Measurements from ENCODE around the gene GCKR. TPM values are rescaled to one million over a fixed set of nuclear protein-coding genes. Genes with fewer than 3 reads are reported as not detected.
A peak's percentile ranks its signal among the peaks of the same experiment; 100 is the strongest.

The GCKR gene
- total RNA-seq, 1 experiment from 2014 or later: 3.4 TPM

DNA sequence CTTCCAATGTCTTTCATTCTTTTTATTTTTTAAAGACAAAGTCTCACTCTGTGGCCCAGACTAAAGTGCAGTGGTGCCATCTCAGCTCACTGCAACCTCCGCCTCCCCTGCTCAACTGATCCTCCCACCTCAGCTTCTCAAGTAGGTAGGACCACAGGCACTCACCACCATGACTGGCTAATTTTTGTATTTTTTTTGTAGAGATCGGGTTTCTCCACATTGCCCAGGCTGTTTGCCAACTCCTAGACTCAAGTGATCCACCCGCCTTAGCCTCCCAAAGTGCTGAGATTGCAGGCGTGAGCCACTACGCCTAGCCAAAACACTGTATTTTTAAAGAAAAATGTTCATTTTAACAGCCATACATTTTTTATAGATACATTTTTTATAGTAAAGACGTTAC, 12.7 kb downstream of the GCKR start:
- BruUV-seq (replicated peaks): no TSS peak
- intact Hi-C loops (cut with micrococcal nuclease; ENCODE audit: unreplicated experiment): no loop called here
- ChIA-PET POLR2A (ENCODE audit: unreplicated experiment) (interaction anchor here (0.7 kb wide), 2 partner anchors 27 to 76 kb away, joined by 3 to 4 read pairs; no protein-coding TSS in a partner anchor), CTCF (no interaction called here)
- no peaks in the 10 kb centered on the region for H3K9me3 ChIP-seq (ENCODE audit: insufficient read depth, low read depth)
- no peaks in the 10 kb centered on the region for H3K79me2 ChIP-seq (ENCODE audit: low read depth)
- no peaks in the 10 kb centered on the region for H3K27me3 ChIP-seq (ENCODE audit: insufficient read depth, low read depth)
- peak in 1 of 2 experiments; percentile 38 for DNase-seq
- H4K20me1 ChIP-seq (ENCODE audit: insufficient read depth): no peaks in the 10 kb centered on the region
- H3K4me2 ChIP-seq: no peak overlapping the region
- TF ChIP-seq, protein P1, sequence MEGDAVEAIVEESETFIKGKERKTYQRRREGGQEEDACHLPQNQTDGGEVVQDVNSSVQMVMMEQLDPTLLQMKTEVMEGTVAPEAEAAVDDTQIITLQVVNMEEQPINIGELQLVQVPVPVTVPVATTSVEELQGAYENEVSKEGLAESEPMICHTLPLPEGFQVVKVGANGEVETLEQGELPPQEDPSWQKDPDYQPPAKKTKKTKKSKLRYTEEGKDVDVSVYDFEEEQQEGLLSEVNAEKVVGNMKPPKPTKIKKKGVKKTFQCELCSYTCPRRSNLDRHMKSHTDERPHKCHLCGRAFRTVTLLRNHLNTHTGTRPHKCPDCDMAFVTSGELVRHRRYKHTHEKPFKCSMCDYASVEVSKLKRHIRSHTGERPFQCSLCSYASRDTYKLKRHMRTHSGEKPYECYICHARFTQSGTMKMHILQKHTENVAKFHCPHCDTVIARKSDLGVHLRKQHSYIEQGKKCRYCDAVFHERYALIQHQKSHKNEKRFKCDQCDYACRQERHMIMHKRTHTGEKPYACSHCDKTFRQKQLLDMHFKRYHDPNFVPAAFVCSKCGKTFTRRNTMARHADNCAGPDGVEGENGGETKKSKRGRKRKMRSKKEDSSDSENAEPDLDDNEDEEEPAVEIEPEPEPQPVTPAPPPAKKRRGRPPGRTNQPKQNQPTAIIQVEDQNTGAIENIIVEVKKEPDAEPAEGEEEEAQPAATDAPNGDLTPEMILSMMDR (conservative IDR thresholded peaks at IDR 0.05): no peak
- no peak for TF ChIP-seq EZH2 (IDR thresholded peaks at IDR 0.05; ENCODE audit: low read depth)
- no peak overlapping the region for H2AFZ ChIP-seq
- no peaks in the 10 kb centered on the region for H3K4me1 ChIP-seq (replicated peaks; ENCODE audit: insufficient read depth)
- no peak overlapping the region for H3K27ac ChIP-seq
- H3K4me3 ChIP-seq: no peak overlapping the region
- H3F3A ChIP-seq (ENCODE audit: insufficient read depth, low read depth): peaks cover 7% of the 10 kb centered on the region; the same call in 1 of the 2 replicates
- H3K36me3 ChIP-seq (ENCODE audit: low read depth): no peaks in the 10 kb centered on the region
- H3K9me2 ChIP-seq (ENCODE audit: insufficient read depth): no peaks in the 10 kb centered on the region

DNA sequence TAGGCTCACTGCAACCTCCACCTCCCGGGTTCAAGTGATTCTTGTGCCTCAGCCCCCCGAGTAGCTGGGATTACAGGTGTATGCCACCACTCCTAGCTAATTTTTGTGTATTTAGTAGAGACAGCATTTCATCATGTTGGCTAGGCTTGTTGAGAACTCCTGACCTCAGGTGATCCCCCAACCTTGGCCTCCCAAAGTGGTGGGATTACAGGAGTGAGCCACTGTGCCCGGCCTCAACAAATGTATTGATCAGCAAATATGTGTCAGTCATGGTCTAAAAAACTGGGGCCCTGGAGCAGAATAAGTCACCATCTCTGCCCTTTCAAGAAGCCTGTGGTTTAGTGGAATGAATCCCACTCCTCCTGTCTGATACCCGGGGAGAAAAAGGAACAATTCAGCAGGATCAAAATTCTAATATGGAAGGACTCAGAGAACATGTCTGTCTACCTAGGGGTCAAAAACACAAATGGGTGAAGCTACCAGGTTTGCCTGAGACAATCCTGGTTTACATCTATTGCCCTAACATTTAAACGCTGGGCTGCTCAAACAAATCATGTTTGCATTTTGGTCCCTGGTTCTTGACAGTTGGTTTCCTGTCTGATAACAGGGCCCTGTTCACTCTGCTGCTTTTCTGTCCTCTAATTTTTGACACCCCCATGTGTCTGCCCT, 21.6 kb downstream of the GCKR start:
- no peaks in the 10 kb centered on the region for H4K20me1 ChIP-seq (ENCODE audit: insufficient read depth)
- DNase-seq: no peak
- no TSS peak for BruUV-seq (replicated peaks)
- no peaks in the 10 kb centered on the region for H3K4me1 ChIP-seq (replicated peaks; ENCODE audit: insufficient read depth)
- intact Hi-C loops (cut with micrococcal nuclease; ENCODE audit: unreplicated experiment): no loop called here
- H2AFZ ChIP-seq: no peak overlapping the region
- H3K27ac ChIP-seq: no peak overlapping the region
- no peaks in the 10 kb centered on the region for H3F3A ChIP-seq (ENCODE audit: insufficient read depth, low read depth)
- TF ChIP-seq EZH2 (IDR thresholded peaks at IDR 0.05; ENCODE audit: low read depth): no peak
- TF ChIP-seq, protein P1 (conservative IDR thresholded peaks at IDR 0.05): no peak
- H3K27me3 ChIP-seq (ENCODE audit: insufficient read depth, low read depth): no peaks in the 10 kb centered on the region
- H3K9me2 ChIP-seq (ENCODE audit: insufficient read depth): no peaks in the 10 kb centered on the region
- H3K4me2 ChIP-seq: no peak overlapping the region
- POLR2A ChIA-PET (ENCODE audit: unreplicated experiment): no interaction called here
- H3K36me3 ChIP-seq (ENCODE audit: low read depth): no peaks in the 10 kb centered on the region
- no peaks in the 10 kb centered on the region for H3K9me3 ChIP-seq (ENCODE audit: insufficient read depth, low read depth)
- no peak overlapping the region for H3K4me3 ChIP-seq
- CTCF ChIA-PET: no interaction called here
- H3K79me2 ChIP-seq (ENCODE audit: low read depth): no peaks in the 10 kb centered on the region

DNA sequence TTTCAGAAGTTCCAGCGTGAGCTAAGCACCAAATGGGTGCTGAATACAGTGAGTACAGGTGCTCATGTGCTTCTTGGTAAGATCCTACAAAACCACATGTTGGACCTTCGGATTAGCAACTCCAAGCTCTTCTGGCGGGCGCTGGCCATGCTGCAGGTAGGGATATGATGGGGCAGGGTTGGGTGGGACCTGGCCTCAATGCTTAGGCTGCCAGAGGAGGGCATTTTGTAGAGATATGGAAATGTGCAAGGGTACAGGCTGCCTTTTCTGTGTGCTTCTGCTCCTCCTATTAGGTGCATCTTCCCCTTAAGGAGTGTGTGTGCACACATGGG, 22.1 kb downstream of the GCKR start:
- Histone ChIP-seq H3K4me3 (no peak overlapping the region), H3F3A (ENCODE audit: insufficient read depth, low read depth) (no peaks in the 10 kb centered on the region), H2AFZ (no peak overlapping the region), H3K79me2 (ENCODE audit: low read depth) (no peaks in the 10 kb centered on the region), H3K27ac (no peak overlapping the region), H3K27me3 (ENCODE audit: insufficient read depth, low read depth) (no peaks in the 10 kb centered on the region), H4K20me1 (ENCODE audit: insufficient read depth) (no peaks in the 10 kb centered on the region), H3K4me2 (no peak overlapping the region), H3K36me3 (ENCODE audit: low read depth) (no peaks in the 10 kb centered on the region), H3K9me3 (ENCODE audit: insufficient read depth, low read depth) (no peaks in the 10 kb centered on the region), H3K9me2 (ENCODE audit: insufficient read depth) (no peaks in the 10 kb centered on the region), H3K4me1 (replicated peaks; ENCODE audit: insufficient read depth) (no peaks in the 10 kb centered on the region)
- intact Hi-C loops (cut with micrococcal nuclease; ENCODE audit: unreplicated experiment): no loop called here
- POLR2A ChIA-PET (ENCODE audit: unreplicated experiment): no interaction called here
- BruUV-seq (replicated peaks): no TSS peak
- no peak for DNase-seq
- CTCF ChIA-PET: no interaction called here
- no peak for TF ChIP-seq EZH2 (IDR thresholded peaks at IDR 0.05; ENCODE audit: low read depth)
- TF ChIP-seq, protein P1 (conservative IDR thresholded peaks at IDR 0.05): no peak
